IPS-NIHi11 (cell line): ENCODE results near the gene WBP4.

Experiments used
- DNase-seq: peaks from one replicate; pipeline ENCODE4 v3.0.0; 2012; ENCODE audit warnings: mixed read lengths, low spot score

WBP4 gene

DNA sequence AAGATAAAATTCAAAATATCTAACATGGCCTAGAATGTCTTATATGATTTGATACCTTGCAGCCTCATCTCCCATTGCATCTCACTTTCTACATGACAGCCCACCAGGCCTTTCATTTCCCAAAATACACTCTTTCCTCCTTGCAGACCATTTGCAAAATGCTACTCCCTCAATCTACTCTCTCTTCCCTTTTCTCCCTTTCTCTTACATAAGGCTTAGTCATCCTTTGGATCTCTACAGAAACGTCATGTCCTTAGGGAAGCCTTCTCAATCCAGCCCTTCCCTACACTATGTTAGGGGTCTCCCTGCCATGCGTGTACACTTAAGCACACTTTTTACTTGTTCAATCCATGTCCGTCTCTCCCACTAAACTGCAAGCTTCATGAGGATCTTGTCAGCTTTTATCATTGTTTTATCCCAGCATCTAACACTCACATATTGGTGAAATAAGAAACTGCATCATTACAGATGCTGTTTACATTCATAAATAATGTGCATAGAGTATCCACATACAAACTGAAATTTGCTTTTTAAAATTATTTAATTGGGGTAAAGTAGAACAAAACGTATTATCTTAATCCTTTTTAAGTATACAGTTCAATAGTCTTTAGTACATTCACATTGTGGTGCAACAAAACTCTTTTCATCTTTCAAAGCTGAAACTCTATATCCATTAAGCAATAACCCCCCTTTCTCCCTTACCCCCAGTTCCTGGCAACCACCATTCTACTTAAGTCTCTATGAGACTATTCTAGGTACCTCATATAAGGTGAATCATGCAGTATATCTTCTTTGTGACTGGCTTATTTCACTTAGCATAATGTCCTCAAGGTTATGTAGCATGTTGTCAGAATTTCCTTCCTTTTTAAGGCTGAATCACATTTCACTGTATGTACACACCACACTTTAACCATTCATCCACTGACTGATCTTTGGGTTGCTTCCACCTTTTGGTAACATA lies 11.5 kb upstream of the WBP4 start:
- no peak for DNase-seq

DNA sequence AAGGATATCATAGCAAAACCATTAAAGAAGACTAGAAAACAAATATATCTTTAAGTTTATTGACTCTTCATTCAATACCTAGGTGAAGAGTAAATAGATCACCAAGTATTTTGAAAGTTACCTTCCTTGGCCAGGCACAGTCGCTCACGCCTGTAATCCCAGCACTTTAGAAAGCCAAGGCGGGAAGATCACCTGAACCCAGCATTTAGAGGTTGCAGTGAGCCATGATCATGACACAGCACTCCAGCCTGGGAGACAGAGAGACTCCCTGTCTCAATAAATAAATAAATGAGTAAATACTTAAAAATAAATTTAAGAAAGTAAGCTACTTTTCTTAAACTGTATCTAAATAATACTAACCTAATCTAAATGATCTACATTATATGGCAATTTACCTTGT lies 8.9 kb upstream of the WBP4 start:
- no peak for DNase-seq

GRCh38 chr13:41053384-41053826 lies 7.9 kb upstream of the WBP4 start:
- DNase-seq = no peak

- DNase-seq = no peak
Measured at GRCh38 chr13:41054212-41054877, 7.0 kb upstream of the WBP4 start.

- DNase-seq = no peak
Measured at GRCh38 chr13:41054919-41055619, 6.2 kb upstream of the WBP4 start.

GRCh38 chr13:41056194-41056593 lies 5.1 kb upstream of the WBP4 start:
- DNase-seq = no peak

DNA sequence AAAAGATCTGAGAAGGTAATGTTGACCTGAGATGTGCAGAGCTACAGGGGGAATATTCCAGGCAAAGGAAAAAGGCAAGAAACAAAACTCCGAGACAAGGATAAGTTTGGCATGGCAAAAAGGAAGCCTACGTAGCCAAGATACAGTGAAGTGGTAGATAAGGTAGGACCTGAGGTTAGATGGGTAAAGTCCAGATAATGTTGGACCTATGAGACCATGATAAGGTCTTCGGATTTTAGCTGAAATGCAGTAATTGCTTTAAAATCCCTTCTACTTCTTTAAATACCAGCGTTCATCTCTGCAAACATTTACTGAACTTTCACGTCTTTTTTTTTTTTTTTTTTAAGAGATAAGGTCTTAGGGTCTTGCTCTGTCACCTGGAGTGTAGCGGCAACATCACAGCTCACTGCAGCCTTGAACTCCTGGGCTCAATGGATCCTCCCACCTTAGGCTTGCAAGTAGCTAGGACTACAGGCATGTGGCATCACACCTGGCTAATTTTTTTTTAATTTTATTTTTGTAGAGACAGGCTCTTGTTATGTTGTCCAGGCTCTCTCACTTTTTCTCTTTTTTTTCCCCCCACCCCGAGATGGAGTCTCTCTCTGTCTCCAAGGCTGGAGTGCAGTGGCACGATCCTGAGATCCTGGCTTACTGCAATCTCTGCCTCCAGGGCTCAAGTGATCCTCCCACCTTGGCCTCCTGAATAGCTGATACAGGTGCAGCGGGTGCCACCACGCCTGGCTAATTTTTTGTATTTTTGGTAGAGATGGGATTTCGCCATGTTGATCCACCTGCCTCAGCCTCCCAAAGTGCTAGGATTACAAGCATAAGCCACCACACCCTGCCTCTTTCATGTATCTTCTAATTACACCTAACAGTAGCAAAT lies 4.2 kb upstream of the WBP4 start:
- DNase-seq = no peak

GRCh38 chr13:41058295-41059070 lies 2.8 kb upstream of the WBP4 start:
- DNase-seq = no peak

DNA sequence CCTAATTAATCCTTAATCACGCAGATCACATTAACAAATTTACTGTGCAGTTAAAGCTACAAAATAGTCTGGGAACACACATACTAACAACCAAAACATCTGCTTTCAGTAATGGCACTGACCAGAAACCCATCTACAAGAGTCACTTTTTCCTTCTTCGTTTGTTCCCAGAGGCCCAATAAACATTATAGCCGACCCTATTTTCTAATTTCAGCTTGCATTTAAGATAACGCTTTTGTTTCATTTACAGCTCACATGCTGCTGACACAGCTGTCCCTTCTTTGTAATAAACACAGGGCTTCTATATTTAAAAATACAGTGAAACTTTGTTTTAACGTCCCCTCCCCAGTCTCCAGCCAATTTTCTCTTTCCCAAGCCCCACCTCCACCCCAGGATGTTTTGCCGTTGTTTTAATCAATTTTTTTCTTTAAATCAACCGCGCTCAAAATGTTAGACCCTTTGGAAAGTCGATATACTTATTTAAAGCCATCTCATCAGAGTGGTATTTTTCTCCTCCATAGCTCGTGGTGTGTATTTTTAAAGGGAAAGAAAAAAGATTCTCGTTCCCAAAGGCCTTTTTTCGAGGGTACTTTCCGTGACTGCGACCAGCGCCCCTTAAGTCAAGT lies 1.7 kb upstream of the WBP4 start:
- no peak for DNase-seq

GRCh38 chr13:41060082-41060723 lies 1.1 kb upstream of the WBP4 start:
- peak; percentile 74 for DNase-seq

DNA sequence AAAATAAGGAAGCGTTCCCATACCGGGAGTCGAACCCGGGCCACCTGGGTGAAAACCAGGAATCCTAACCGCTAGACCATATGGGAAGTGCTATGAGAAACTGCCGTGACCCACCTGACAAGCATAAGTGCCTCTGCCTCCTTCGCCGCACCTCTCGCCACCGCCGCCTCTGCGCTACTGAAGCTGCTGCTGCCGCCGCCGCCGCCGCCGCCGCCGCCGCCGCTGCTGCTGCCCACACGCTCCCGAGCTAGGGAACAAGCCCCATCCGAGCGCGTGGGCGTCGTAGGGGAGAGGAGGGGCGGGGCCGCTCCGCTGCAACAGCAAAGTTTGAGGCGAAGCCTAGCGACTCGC lies 610 bp upstream of the WBP4 start:
- peak; percentile 65 for DNase-seq

GRCh38 chr13:41061914-41062837 lies 867 bp downstream of the WBP4 start:
- no peak for DNase-seq

GRCh38 chr13:41064493-41064892 lies 3.2 kb downstream of the WBP4 start:
- no peak for DNase-seq

- no peak for DNase-seq
Measured at GRCh38 chr13:41065078-41065477, 3.8 kb downstream of the WBP4 start.

DNA sequence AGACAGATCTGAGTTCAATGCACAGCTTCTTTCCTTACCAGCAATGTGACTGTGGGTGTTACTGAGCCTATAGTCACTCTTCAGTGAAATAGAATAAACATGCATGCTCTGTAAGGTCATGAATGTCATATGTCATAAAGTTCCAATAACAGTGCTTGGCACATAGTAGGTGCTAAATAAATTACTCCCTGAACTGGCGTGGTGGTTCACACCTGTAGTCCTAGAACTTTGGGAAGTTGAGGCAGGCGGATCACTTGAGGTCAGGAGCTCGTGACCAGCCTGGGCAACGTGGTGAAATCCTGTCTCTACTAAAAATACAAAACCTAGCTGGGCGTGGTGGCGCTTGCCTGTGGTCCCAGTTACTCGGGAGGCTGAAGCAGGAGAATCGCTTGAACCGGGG lies 13.2 kb downstream of the WBP4 start:
- DNase-seq = no peak

DNA sequence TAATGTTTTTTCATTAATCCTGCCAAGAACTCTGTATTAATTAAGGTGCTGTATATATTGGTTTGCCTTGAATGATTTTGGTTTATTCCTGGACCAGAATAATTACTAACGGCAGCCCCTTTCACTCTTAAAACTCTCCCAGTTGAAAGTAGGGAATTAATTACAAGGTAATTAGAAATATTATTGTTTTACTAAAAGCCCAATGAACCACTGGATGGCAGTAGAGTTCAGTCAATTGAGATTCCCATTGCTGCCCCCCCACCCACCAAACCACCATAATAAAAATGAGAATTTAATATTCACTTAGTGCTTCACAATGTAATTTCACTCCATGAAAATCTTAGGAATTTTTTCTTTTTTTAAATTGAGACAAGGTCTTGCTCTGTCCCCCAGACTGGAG lies 13.7 kb downstream of the WBP4 start:
- DNase-seq = peak; percentile 46

DNA sequence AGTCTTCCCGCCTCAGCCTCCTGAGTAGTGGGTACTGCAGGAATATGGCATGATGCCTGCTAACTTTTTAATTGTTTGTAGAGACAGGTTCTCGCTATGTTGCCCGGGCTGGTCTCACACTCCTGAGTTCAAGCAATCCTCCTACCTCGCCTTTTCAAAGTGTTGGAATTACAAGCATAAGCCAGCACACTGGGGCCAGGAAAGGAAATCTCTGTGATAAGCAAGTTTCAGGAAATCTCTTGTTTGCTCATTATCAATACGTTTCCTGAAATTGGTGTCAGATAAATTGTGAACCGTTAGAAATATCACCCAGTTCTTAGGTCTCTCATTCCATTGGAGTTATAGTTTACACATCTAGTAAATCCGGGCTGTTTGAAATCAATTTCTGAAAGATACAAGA lies 14.2 kb downstream of the WBP4 start:
- DNase-seq = no peak

DNA sequence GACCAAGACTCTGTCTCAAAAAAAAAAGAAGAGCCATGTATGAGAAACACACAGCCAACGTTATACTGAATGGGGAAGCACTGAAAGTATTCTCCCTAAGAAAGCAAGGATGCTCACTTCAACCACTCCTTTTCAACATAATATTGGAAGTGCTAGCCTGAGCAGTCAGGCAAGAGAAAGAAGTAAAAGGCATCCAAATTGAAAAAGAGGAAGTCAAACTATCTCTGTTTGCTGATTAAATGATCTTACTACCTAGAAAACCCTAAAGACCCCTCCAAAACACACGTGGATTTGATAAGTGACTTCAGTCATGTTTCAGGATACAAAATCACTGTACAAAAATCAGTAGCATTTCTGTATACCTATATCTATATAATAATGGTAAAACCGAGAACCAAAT lies 16.2 kb downstream of the WBP4 start:
- DNase-seq = no peak

GRCh38 chr13:41079725-41080124 lies 18.4 kb downstream of the WBP4 start:
- no peak for DNase-seq
